Mucosa of rectum (tissue), 2 donors: ENCODE data around the gene KLHL41.

Experiments
- H3K27ac ChIP-seq, 2 donors: one replicate each; pipeline ENCODE4 v1.7.0; 2013; ENCODE audit warnings: inconsistent platforms in 2 of 2, low read depth in 2 of 2, low read length in 2 of 2
- H3K27me3 ChIP-seq, 2 donors: one replicate each; pipeline ENCODE4 v1.7.0; 2013; ENCODE audit warnings: low read length in 2 of 2; ENCODE audit not compliant: control insufficient read depth in 2 of 2, insufficient read depth in 2 of 2
- H3K36me3 ChIP-seq, 2 donors: one replicate each; pipeline ENCODE4 v1.7.0; 2013; ENCODE audit warnings: low read length in 2 of 2; ENCODE audit not compliant: control insufficient read depth in 2 of 2, insufficient read depth in 2 of 2
- H3K4me1 ChIP-seq, 2 donors: one replicate each; pipeline ENCODE4 v1.7.0; 2013; ENCODE audit warnings: low read length in 2 of 2, mild to moderate bottlenecking in 1 of 2; ENCODE audit not compliant: control insufficient read depth in 2 of 2, insufficient read depth in 2 of 2
- H3K4me3 ChIP-seq, 2 donors: one replicate each; pipeline ENCODE4 v1.7.0; 2013; ENCODE audit warnings: low read length in 2 of 2
- H3K9ac ChIP-seq, 2 donors: one replicate each; pipeline ENCODE4 v1.7.0; 2013; ENCODE audit warnings: low read length in 2 of 2, low read depth in 1 of 2, mild to moderate bottlenecking in 1 of 2
- H3K9me3 ChIP-seq, 2 donors: one replicate each; pipeline ENCODE4 v1.7.0; 2013; ENCODE audit warnings: low read length in 2 of 2; ENCODE audit not compliant: control insufficient read depth in 2 of 2
- donor health status: healthy.
- donor health status: Normal muscosa, but diverticular disease.

Gene KLHL41

GRCh38 chr2:169509298-169509885, at the start of gene KLHL41:
KLHL41 (plus strand) TSS chr2:169509702; CDS start chr2:169509779, 77 bp downstream.
- H3K9ac ChIP-seq: no peak within 1 kb of the TSS
- H3K27ac ChIP-seq: no peak within 1 kb of the TSS
- no peaks in the 10 kb centered on the region for H3K36me3 ChIP-seq
- no peak within 1 kb of the TSS for H3K4me3 ChIP-seq
- H3K4me1 ChIP-seq: no peaks in the 10 kb centered on the region
- no peaks in the 10 kb centered on the region for H3K9me3 ChIP-seq
- no peaks in the 10 kb centered on the region for H3K27me3 ChIP-seq

GRCh38 chr2:169461143-169461542, 48.4 kb upstream of the KLHL41 start:
- no peak overlapping the region for H3K4me3 ChIP-seq
- no peaks in the 10 kb centered on the region for H3K9me3 ChIP-seq
- H3K27me3 ChIP-seq: no peaks in the 10 kb centered on the region
- H3K4me1 ChIP-seq: no peaks in the 10 kb centered on the region
- no peak overlapping the region for H3K27ac ChIP-seq
- H3K36me3 ChIP-seq: no peaks in the 10 kb centered on the region
- H3K9ac ChIP-seq: no peak overlapping the region

- Histone ChIP-seq H3K9ac (no peak overlapping the region), H3K27ac (no peak overlapping the region), H3K27me3 (no peaks in the 10 kb centered on the region), H3K4me1 (no peaks in the 10 kb centered on the region), H3K36me3 (no peaks in the 10 kb centered on the region), H3K4me3 (no peak overlapping the region), H3K9me3 (no peaks in the 10 kb centered on the region)
Measured at GRCh38 chr2:169462896-169463695, 46.4 kb upstream of the KLHL41 start.

GRCh38 chr2:169464466-169464865, 45.0 kb upstream of the KLHL41 start:
- Histone ChIP-seq H3K9ac (no peak overlapping the region), H3K9me3 (no peaks in the 10 kb centered on the region), H3K4me1 (no peaks in the 10 kb centered on the region), H3K36me3 (no peaks in the 10 kb centered on the region), H3K27me3 (no peaks in the 10 kb centered on the region), H3K4me3 (no peak overlapping the region), H3K27ac (no peak overlapping the region)

- Histone ChIP-seq H3K36me3 (no peaks in the 10 kb centered on the region), H3K9me3 (no peaks in the 10 kb centered on the region), H3K4me3 (no peak overlapping the region), H3K4me1 (no peaks in the 10 kb centered on the region), H3K27ac (no peak overlapping the region), H3K27me3 (no peaks in the 10 kb centered on the region), H3K9ac (no peak overlapping the region)
Measured at GRCh38 chr2:169464882-169465281, 44.6 kb upstream of the KLHL41 start.

GRCh38 chr2:169468841-169469240, 40.7 kb upstream of the KLHL41 start:
- H3K4me1 ChIP-seq: no peaks in the 10 kb centered on the region
- no peaks in the 10 kb centered on the region for H3K27me3 ChIP-seq
- H3K27ac ChIP-seq: no peak overlapping the region
- H3K36me3 ChIP-seq: no peaks in the 10 kb centered on the region
- H3K9ac ChIP-seq: no peak overlapping the region
- H3K4me3 ChIP-seq: no peak overlapping the region
- no peaks in the 10 kb centered on the region for H3K9me3 ChIP-seq

GRCh38 chr2:169469952-169470572, 39.4 kb upstream of the KLHL41 start:
- Histone ChIP-seq H3K27me3 (no peaks in the 10 kb centered on the region), H3K27ac (no peak overlapping the region), H3K4me1 (no peaks in the 10 kb centered on the region), H3K9ac (no peak overlapping the region), H3K36me3 (no peaks in the 10 kb centered on the region), H3K9me3 (no peaks in the 10 kb centered on the region), H3K4me3 (no peak overlapping the region)

GRCh38 chr2:169472249-169472648, 37.3 kb upstream of the KLHL41 start:
- H3K27me3 ChIP-seq: no peaks in the 10 kb centered on the region
- H3K9ac ChIP-seq: no peak overlapping the region
- no peaks in the 10 kb centered on the region for H3K36me3 ChIP-seq
- H3K27ac ChIP-seq: no peak overlapping the region
- H3K4me1 ChIP-seq: no peaks in the 10 kb centered on the region
- no peaks in the 10 kb centered on the region for H3K9me3 ChIP-seq
- no peak overlapping the region for H3K4me3 ChIP-seq

- Histone ChIP-seq H3K4me3 (no peak overlapping the region), H3K4me1 (peaks cover 7% of the 10 kb centered on the region in 2 donors), H3K9me3 (no peaks in the 10 kb centered on the region), H3K27ac (no peak overlapping the region), H3K9ac (no peak overlapping the region), H3K36me3 (no peaks in the 10 kb centered on the region), H3K27me3 (no peaks in the 10 kb centered on the region)
Measured at GRCh38 chr2:169476459-169476858, 33.0 kb upstream of the KLHL41 start.

- Histone ChIP-seq H3K27ac (peak overlapping the region; percentile 3 to 65), H3K9me3 (no peaks in the 10 kb centered on the region)
Measured at GRCh38 chr2:169478339-169478738, 31.2 kb upstream of the KLHL41 start.

More at GRCh38 chr2:169478339-169478738, 31.2 kb upstream of the KLHL41 start:
- H3K4me3 ChIP-seq: peak overlapping the region in 1 of 2 donors; percentile 91
- peaks cover 0 to 8% of the 10 kb centered on the region in 2 donors for H3K36me3 ChIP-seq
- no peak overlapping the region for H3K9ac ChIP-seq
- H3K4me1 ChIP-seq: peaks cover 7% of the 10 kb centered on the region in 2 donors
- no peaks in the 10 kb centered on the region for H3K27me3 ChIP-seq
